ENCODE results near the gene MATN1.

MATN1 gene

DNA sequence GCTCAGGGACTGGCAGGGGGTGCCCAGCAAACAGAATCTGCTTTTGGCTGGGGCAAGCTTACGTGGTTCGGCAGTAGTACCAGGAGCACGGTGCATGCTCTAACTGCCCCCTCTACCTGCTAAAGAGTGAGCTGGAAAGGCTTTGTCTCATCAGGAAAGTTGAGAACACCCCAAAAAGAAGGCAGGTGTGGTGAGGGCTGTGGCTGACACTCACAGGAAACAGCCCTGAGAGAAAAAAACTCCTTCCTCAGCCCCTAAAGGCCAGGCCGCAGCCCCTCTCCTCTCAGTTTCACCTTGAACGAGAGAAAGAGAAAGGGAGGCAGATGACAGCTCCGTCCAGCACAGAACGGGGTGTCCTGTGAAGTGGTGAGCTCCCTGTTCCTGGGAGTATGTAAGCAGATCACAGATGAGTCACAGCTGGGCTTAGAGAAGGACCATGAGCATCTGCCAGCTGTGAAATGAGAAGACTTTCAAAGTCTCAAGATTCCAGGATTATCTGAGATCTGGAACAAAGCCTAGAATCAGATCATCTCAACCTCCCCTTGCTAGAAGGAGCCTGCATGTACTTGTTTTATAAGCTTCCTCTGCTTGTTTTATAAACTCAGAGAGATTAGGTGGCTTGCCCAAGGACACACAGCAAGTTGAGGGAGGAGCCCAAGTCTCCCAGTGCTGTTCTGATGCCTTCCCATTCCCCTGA, 20.8 kb upstream of the MATN1 start:
- DNase-seq: peak; percentile 24

DNA sequence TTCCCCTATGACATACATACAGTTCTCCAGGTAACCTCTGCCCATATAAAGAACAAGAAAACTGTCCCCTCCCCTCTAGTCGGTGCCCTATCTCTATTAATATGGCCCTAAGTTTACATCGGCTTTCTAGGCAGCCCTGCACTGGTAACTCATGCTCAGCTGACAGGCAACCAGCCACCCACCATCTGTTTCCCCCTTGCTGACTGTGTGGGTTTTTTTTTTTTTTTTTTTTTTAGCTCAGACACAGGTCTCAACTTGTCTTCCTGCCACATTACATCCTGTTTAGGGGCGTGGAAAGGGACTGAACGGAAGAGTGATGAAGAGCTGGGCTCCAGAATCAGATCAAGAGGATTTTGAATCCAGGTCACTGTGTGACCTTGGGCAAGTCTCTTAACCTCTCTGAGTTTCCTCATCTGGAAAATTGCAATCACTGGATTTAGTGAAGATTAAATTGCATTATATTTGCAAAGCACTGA, 20.2 kb upstream of the MATN1 start:
- DNase-seq: no peak

GRCh38 chr1:30742963-30743559, 19.7 kb upstream of the MATN1 start:
- DNase-seq: no peak

DNA sequence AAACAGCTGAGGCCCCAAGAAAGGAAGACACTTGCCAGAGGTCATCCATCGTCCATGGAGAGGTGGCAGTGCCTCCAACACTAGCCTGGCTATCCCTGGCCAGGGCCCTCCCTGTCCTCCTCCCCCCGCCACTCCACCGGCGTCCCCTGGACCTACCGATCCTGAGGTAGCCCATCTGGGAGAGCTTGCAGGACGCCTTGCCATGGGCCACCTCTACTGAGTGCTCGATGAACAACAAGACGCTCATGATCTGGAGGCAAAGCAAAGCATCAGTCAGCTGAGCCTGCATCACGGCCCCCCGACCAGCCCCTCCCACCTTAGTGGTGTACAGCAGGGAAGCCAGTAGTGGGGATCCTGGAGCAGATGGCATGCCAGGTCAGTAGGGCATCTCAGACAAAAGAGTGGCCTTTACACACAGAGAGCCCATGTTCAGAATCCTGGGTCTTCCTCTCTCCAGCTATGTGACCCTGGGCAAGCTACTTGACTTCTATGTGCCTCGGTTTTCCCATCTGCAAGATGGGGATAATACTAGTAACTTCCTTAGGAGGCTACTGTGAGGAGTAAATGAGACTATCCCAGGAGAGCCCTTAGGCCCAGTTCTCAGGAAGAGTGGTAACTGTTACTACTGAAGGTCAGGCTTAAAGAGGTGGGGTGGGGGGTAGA, 19.0 kb upstream of the MATN1 start:
- DNase-seq: no peak

DNA sequence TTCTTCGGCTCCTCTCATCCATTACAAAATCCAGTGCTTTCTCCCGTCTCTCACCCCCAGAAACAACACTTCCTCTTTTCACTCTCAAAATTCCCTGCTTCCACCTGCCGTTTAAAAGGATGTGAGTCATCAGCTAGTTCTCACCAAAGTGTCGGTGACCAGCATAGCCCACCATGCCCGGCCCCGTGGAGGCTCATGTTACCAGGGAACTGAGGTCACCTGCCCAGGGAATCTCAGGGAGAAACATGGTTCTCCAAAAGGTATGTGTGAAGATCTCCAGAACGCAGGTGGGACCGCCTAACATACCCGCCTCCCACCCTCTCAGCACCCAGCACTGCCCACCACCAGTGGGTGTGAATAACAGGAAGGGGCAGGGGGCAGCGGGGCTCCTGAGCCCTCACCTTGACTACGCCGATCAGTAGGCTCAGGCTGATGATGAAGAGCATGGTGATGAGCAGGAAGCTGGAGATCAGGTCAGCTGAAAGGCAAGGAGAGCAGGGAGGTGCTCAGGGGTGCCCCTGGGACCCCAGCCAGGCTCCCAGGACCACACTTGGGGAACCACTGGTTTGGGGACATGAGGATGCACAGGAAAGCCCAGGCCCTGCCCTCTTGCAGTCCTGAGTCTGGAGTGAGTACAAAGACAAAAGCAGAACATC, 18.0 kb upstream of the MATN1 start:
- DNase-seq: no peak

DNA sequence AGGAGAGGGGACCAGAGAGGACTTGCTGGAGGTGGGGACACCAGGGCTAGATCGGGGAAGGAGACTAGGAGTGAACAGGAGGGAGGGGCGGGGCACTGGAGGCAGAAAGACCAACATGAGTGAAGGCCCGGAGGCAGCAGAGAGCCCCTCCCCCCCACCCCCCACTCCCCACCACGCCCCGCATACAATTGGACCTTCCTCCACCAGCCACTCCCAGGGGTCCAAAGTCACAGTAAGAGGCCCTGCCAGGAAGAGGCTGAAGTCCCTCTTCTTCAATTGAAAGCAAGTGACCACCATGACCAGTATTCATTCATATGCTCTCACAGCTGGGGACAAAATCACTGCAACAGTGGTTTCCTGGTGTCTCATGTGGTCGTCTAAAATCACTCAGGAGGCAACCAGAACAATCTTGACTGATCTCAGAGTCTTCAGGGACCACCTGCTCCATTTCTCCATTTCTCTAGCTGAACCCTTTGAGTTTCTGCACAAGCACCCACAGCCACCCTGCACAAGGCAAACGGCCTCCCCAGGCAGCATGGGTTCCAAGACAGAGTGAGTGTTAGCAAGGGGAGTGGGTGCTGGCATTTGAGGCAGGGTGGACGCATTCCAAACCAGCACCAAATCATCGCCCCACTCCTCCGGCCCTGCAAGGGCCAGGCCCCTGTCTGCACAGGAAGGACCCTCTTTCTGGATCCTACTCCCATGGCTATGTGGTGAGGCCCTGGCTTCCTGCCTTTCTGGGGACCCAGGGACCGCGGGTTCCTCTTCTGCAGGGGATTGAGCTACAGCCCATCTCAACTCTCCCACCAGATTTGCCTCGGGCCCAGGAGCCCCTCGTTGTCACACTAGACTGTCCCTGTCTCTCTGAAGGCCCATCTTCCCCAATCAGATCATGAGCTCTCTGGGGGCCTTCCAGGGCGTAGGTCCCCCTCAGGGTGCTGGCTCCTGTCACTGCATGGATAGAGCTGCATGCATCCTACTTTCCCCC, 17.2 kb upstream of the MATN1 start:
- no peak for DNase-seq

DNA sequence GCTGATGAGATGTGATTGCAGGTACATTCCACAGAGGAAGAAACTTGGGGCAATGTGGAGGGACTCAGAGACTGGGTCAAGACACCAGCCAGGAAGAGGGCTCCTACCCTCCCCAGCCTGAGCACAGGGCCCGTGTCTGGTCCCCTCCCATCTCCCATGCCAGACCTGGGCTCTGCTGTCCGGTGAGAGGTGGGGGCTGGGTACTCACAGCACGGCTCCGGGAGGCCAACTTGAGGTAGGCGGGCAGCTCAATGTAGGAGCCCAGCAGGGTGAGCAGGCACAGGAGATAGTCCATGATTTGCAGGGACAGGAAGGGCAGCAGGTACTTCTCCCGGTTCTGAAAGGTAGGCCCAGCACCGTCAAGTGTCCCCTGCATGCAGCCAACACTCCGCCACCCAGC, 16.2 kb upstream of the MATN1 start:
- DNase-seq: no peak

DNA sequence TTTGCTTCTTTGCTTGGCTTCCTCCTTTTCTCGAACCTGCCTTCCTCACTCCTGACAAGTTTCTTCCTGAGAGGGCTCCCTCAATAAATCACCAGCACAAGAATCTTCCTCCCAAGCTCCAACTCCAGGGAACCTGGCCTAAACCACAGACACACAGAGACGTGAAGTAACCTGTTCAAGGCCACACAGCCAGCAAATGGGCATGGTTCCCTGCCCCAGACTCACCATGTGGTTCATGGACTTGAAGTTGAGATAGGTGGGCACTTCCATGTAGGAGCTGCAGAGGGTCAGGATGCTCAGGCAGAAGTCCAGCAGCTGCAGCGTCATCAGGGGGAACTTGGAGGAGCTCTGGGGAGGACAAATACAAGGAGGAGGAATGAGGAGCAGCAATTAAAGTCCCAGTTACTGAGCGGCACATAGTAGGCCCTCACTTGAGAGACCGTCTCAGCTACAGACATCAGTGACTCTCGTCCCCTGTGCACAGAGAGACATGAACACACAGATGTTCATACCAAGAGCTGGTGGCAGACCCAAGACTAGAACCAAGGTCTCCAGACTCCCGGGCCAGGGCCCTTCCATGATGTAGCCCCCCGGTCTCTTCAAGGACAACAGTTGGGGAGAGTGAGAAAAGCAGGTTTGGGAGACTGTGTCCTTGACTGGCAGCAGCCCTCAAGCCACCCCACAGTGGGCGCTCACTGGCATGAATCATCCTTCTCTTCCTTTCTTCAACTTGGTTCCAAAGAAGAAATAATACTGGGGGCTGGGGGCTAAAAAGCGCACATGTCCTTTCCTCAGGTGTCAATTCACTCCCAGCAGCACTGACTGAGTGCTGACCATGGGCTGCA, 15.6 kb upstream of the MATN1 start:
- no peak for DNase-seq

GRCh38 chr1:30738040-30738714, 14.8 kb upstream of the MATN1 start:
- DNase-seq: no peak

DNA sequence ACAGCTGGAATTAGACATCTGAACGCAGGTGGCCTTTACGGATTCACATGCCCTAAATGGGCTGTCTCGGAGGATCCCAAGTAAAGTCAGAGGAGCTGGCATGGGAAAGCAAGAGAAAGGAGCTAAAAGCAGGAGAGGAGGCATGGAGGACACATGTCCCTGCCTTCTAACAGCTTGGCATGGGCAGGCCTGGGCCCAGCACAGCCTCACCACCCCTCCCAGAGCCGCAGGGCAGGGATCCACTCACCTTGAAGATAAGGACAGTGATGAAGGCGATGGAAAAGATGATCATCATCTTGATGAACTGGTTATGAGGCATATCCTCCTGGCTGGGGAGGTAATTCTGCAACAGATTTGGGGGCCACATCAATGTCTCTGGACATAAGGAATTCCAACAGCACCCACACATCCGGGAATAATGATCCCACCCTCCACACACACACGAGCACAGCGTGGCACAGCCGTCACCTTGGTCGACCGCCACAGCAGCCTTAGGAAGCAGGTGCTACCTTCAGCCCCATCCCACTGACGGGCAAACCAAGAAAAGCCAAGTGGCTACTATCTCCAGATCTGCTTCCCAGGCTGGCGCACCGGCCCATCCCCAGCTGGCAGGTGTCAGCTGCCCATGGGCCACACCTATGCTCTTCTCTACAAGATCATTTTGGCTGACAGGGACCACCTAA, 14.1 kb upstream of the MATN1 start:
- no peak for DNase-seq

DNA sequence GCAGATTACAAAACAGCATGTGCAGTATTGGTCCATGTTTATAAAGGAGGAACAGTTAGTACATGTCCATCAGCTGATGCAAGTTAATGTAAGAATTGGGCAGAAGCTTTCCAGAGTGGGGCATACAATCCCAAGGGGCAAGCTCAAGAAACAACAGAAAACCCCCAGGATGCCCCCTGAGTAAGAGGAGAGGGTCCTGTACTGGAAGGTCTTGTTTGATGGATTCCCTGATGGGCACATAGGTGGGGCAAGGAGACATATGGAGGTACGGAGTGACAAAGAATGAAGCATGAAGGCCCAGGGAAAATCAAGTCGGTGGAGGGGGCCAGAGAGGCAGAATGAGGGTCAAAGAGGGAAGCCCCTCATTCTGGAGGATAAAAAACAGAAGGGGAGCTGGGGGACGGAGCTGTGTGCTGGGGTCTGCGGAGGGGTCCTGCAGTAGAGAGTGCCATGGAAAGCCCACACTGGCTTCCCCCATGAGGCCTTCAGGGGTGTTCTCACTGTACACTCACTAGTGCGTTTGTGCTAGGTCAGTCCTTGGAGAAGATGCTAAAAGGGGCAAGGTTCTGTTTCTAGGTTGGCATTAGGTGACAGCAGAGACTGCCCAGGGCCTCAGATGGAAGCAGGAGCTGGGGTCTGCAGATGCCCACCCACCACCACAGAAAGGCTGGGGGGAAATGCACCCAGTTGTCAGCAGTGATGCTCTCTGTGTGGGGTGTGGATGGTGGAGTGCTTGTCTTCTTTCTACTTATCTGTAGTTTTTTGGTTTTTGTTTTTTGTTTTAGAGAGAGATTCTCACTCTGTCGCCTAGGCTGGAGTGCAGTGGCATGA, 12.5 kb upstream of the MATN1 start:
- DNase-seq: no peak

GRCh38 chr1:30735124-30735523, 11.7 kb upstream of the MATN1 start:
- no peak for DNase-seq

- DNase-seq: no peak
These were observed 11.2 kb upstream of the MATN1 start for GRCh38 chr1:30734580-30734979.

DNA sequence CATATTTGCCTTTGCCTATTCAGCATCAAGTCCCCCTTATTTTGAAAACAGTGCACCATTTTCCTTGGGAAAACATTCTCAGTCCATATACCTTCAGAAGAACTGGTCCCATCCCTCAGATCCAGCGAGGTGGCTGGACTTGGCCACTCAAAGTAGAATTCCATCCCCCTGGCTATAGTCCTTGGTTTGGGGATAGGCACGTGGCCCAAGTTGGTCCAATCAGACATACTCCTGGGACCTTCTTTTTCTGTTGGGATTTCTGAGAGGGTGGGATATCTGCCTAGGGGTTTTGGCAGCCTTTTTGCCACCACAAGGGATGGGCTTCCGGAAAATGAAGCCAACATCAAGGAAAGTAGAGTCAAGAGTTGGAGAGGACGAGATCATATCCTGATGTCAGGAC, 10.7 kb upstream of the MATN1 start:
- DNase-seq: no peak

DNA sequence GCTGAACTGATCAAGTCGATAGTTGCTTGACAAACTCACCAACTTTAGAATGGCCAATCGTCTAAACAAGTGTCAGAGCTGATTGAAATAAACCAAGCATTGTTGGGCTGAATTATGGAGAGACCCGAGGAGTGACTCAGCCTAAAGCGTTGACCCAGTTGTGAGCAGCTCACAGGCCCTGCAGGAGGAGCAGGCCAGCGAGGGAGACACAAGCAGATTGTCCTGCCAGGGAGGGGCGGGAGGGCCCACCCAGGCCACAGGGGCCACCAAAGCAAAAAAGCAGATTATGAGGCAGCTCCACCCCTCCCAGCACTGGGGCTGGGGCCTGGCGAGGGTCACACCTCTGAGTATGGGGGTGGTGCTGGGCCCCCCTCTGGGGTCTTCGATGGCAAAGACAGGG, 10.1 kb upstream of the MATN1 start:
- no peak for DNase-seq

DNA sequence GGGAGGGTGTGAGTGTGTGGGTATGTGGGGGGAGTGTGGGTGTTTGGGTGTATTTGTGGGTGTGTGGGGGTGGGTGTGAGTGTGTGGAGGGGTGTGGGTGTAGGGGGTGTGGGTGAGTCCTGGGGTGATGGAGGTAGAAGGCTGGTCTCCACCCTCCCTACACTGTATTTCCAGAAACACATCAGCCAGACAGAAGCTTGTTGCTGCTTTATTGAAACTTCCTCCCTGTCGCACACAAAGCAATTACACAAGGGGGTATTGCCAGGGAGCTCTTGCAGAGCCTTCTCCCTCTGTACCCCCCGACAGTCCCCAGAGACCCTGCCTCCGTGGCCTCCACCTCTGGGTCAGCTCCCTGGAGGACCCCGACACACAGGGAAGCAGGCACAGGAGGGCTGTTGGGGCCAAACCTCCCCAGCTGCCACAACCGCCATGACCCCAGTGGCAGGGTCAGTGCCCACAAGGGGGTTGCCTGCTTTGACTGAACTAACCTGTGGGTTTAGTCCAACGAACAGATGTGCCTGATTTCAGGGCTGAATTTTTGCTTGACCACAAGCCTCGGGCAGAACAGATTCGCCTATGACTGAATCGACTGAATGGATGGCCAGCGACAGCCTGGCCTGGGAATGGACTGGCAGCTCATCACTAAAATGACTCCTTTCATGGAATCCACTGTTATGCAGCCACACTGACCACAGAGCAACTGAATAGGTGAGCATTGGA, 9.1 kb upstream of the MATN1 start:
- DNase-seq: no peak

DNA sequence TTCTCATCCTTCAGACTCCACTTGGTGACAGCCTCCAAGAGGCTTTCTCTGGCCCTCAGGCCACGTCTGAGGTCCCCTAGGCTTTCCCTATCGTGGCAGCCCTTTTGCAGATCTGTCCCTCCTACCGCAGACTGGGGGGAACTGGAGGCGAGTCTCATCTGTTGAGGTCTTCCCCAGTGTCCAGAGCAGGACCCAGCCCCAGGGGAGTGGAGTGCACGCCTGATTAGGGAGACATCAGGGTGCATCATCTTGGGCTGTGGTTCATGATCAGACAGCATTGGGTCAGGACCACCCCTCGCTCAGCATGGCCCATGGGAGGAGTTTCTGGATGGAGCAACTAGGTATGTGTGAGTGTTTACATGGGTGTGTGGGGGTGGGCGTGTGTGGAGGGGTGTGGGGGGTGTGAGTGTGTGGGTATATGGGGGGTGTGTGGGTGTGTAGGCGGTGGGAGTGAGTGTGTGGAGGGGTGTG, 8.5 kb upstream of the MATN1 start:
- DNase-seq: no peak

- DNase-seq: no peak
These were observed 7.9 kb upstream of the MATN1 start for GRCh38 chr1:30731109-30731805.
